ENCODE measurements around the gene HSD17B8.

Gene HSD17B8

GRCh38 chr6:33204415-33205190 lies at the start of gene HSD17B8:
TSS of gene HSD17B8 (plus strand) at chr6:33204655. CDS start at chr6:33204669, 14 bp downstream.
- H3K36me3 ChIP-seq (ENCODE audit: insufficient read depth, low read length), result peaks cover 25% of the 10 kb centered on the region; the same call in 1 of the 2 replicates
- no peak within 1 kb of the TSS for H3K27ac ChIP-seq (ENCODE audit: low read depth, low read length, poor library complexity, severe bottlenecking)
- no peak within 1 kb of the TSS for H2AFZ ChIP-seq (ENCODE audit: low read length)
- no peaks in the 10 kb centered on the region for H3K79me2 ChIP-seq (ENCODE audit: insufficient read depth, low read length)
- peak within 1 kb of the TSS; percentile 86 for H3K9ac ChIP-seq (ENCODE audit: low read length)
- H3K4me2 ChIP-seq (ENCODE audit: low read length), result peak within 1 kb of the TSS; percentile 86
- H4K20me1 ChIP-seq (ENCODE audit: insufficient read depth, low read length), result no peaks in the 10 kb centered on the region
- peak within 1 kb of the TSS; percentile 90 for H3K4me3 ChIP-seq (ENCODE audit: low read depth, low read length, poor library complexity, severe bottlenecking)
- no peak for TF ChIP-seq EZH2 (IDR thresholded peaks at IDR 0.05; ENCODE audit: borderline replicate concordance, low read length)
- TF ChIP-seq, protein P1, sequence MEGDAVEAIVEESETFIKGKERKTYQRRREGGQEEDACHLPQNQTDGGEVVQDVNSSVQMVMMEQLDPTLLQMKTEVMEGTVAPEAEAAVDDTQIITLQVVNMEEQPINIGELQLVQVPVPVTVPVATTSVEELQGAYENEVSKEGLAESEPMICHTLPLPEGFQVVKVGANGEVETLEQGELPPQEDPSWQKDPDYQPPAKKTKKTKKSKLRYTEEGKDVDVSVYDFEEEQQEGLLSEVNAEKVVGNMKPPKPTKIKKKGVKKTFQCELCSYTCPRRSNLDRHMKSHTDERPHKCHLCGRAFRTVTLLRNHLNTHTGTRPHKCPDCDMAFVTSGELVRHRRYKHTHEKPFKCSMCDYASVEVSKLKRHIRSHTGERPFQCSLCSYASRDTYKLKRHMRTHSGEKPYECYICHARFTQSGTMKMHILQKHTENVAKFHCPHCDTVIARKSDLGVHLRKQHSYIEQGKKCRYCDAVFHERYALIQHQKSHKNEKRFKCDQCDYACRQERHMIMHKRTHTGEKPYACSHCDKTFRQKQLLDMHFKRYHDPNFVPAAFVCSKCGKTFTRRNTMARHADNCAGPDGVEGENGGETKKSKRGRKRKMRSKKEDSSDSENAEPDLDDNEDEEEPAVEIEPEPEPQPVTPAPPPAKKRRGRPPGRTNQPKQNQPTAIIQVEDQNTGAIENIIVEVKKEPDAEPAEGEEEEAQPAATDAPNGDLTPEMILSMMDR (IDR thresholded peaks at IDR 0.05; ENCODE audit: low read length), result no peak
- H3F3A ChIP-seq (ENCODE audit: insufficient read depth, low read length), result 0 out of 2 replicates have a peak, but pooled peaks cover 4% of the 10 kb centered on the region
- peaks cover 47% of the 10 kb centered on the region for H3K4me1 ChIP-seq (ENCODE audit: insufficient read depth, low read length, severe bottlenecking)
- H3K27me3 ChIP-seq (ENCODE audit: insufficient read depth, low read length), result no peaks in the 10 kb centered on the region
- H3K9me2 ChIP-seq (ENCODE audit: low read depth, low read length), result no peaks in the 10 kb centered on the region
- H3K9me3 ChIP-seq (ENCODE audit: low read length), result no peaks in the 10 kb centered on the region

DNA sequence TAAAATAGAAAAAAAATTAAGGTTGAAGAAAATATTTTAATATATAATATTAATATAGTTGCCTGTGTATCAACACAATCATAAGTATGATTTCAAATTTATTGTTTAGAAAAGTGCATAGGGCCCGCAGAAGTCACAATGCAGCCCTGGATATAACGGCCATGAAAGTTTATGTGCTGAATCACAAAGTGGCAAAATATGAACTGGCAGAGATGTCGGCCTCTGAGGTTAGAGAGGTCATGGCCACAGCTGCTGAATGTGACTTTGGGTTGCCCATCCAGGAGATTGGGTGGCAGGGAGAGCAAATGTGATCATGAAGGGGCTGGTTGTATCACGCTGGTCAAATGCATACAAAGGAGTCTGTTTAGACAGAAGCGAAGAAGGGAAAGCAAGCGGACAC lies 47.9 kb upstream of the HSD17B8 start:
- peaks cover 4% of the 10 kb centered on the region; the same call in 1 of the 2 replicates for H3K27me3 ChIP-seq (ENCODE audit: insufficient read depth, low read length)
- no peaks in the 10 kb centered on the region for H3K79me2 ChIP-seq (ENCODE audit: insufficient read depth, low read length)
- H3K4me1 ChIP-seq (ENCODE audit: insufficient read depth, low read length, severe bottlenecking), result peaks cover under 1% of the 10 kb centered on the region
- no peaks in the 10 kb centered on the region; the same call in 1 of the 2 replicates for H3K36me3 ChIP-seq (ENCODE audit: insufficient read depth, low read length)
- no peaks in the 10 kb centered on the region for H3F3A ChIP-seq (ENCODE audit: insufficient read depth, low read length)
- no peaks in the 10 kb centered on the region for H4K20me1 ChIP-seq (ENCODE audit: insufficient read depth, low read length)
- H3K9me3 ChIP-seq (ENCODE audit: low read length), result no peaks in the 10 kb centered on the region
- H3K9me2 ChIP-seq (ENCODE audit: low read depth, low read length), result no peaks in the 10 kb centered on the region
- no peak overlapping the region for H3K27ac ChIP-seq (ENCODE audit: low read depth, low read length, poor library complexity, severe bottlenecking)
- no peak overlapping the region for H3K4me2 ChIP-seq (ENCODE audit: low read length)
- H3K9ac ChIP-seq (ENCODE audit: low read length), result no peak overlapping the region
- no peak for TF ChIP-seq EZH2 (IDR thresholded peaks at IDR 0.05; ENCODE audit: borderline replicate concordance, low read length)
- TF ChIP-seq, protein P1 (IDR thresholded peaks at IDR 0.05; ENCODE audit: low read length), result no peak
- H3K4me3 ChIP-seq (ENCODE audit: low read depth, low read length, poor library complexity, severe bottlenecking), result no peak overlapping the region
- no peak overlapping the region for H2AFZ ChIP-seq (ENCODE audit: low read length)

GRCh38 chr6:33156964-33157363 lies 47.5 kb upstream of the HSD17B8 start:
- Histone ChIP-seq H3K36me3 (ENCODE audit: insufficient read depth, low read length) (no peaks in the 10 kb centered on the region), H3K27ac (ENCODE audit: low read depth, low read length, poor library complexity, severe bottlenecking) (no peak overlapping the region), H3F3A (ENCODE audit: insufficient read depth, low read length) (no peaks in the 10 kb centered on the region), H3K4me2 (ENCODE audit: low read length) (no peak overlapping the region), H3K79me2 (ENCODE audit: insufficient read depth, low read length) (no peaks in the 10 kb centered on the region), H3K27me3 (ENCODE audit: insufficient read depth, low read length) (peaks cover 4% of the 10 kb centered on the region; the same call in 1 of the 2 replicates), H4K20me1 (ENCODE audit: insufficient read depth, low read length) (no peaks in the 10 kb centered on the region), H3K4me3 (ENCODE audit: low read depth, low read length, poor library complexity, severe bottlenecking) (no peak overlapping the region), H3K9ac (ENCODE audit: low read length) (no peak overlapping the region), H3K9me3 (ENCODE audit: low read length) (no peaks in the 10 kb centered on the region), H3K9me2 (ENCODE audit: low read depth, low read length) (no peaks in the 10 kb centered on the region), H3K4me1 (ENCODE audit: insufficient read depth, low read length, severe bottlenecking) (peaks cover 4% of the 10 kb centered on the region), H2AFZ (ENCODE audit: low read length) (no peak overlapping the region)
- TF ChIP-seq EZH2 (IDR thresholded peaks at IDR 0.05; ENCODE audit: borderline replicate concordance, low read length), result no peak
- TF ChIP-seq, protein P1 (IDR thresholded peaks at IDR 0.05; ENCODE audit: low read length), result no peak

Data from OCI-LY1 (cell line).